ENCODE data around the gene CHN2.

Gene CHN2

GRCh38 chr7:29377718-29378117 is 183.1 kb downstream of the CHN2 start:
- no peak overlapping the region for H3K4me3 Mint-ChIP-seq
- no peaks in the 10 kb centered on the region for H3K4me1 Mint-ChIP-seq
- H3K36me3 Mint-ChIP-seq, result no peaks in the 10 kb centered on the region
- H3K27ac Mint-ChIP-seq, result no peak overlapping the region
- H3K9me3 Mint-ChIP-seq, result no peaks in the 10 kb centered on the region
- H3K27me3 Mint-ChIP-seq, result no peaks in the 10 kb centered on the region
- DNase-seq, result no peak
- CTCF ChIA-PET, result no interaction called here

- Mint-ChIP-seq H3K36me3 (no peaks in the 10 kb centered on the region), H3K9me3 (no peaks in the 10 kb centered on the region), H3K27ac (no peak overlapping the region), H3K4me1 (no peaks in the 10 kb centered on the region), H3K4me3 (no peak overlapping the region), H3K27me3 (no peaks in the 10 kb centered on the region)
- CTCF ChIA-PET, result interaction anchor here (0.8 kb wide), 1 partner anchor 1573 kb away, joined by 3 read pairs; no protein-coding TSS in a partner anchor
- no peak for DNase-seq
Observed at GRCh38 chr7:29379551-29379950, 185.0 kb downstream of the CHN2 start.

GRCh38 chr7:29381206-29382094 is 186.9 kb downstream of the CHN2 start:
- Mint-ChIP-seq H3K27ac (no peak overlapping the region), H3K9me3 (no peaks in the 10 kb centered on the region), H3K4me1 (no peaks in the 10 kb centered on the region), H3K36me3 (no peaks in the 10 kb centered on the region), H3K4me3 (no peak overlapping the region), H3K27me3 (no peaks in the 10 kb centered on the region)
- CTCF ChIA-PET, result interaction anchor here (1.1 kb wide), 1 partner anchor 192 kb away, joined by 3 read pairs; no protein-coding TSS in a partner anchor
- DNase-seq, result no peak

GRCh38 chr7:29384277-29384676 is 189.7 kb downstream of the CHN2 start:
- H3K36me3 Mint-ChIP-seq, result no peaks in the 10 kb centered on the region
- H3K4me1 Mint-ChIP-seq, result no peaks in the 10 kb centered on the region
- DNase-seq, result no peak
- no peaks in the 10 kb centered on the region for H3K9me3 Mint-ChIP-seq
- H3K27ac Mint-ChIP-seq, result no peak overlapping the region
- H3K4me3 Mint-ChIP-seq, result no peak overlapping the region
- H3K27me3 Mint-ChIP-seq, result no peaks in the 10 kb centered on the region
- CTCF ChIA-PET, result no interaction called here

- Mint-ChIP-seq H3K27me3 (no peaks in the 10 kb centered on the region), H3K9me3 (no peaks in the 10 kb centered on the region), H3K36me3 (no peaks in the 10 kb centered on the region), H3K4me1 (no peaks in the 10 kb centered on the region), H3K27ac (no peak overlapping the region), H3K4me3 (no peak overlapping the region)
- DNase-seq, result no peak
- CTCF ChIA-PET, result no interaction called here
Observed at GRCh38 chr7:29385214-29385814, 190.7 kb downstream of the CHN2 start.

- H3K36me3 Mint-ChIP-seq, result no peaks in the 10 kb centered on the region
- no peaks in the 10 kb centered on the region for H3K9me3 Mint-ChIP-seq
- no peaks in the 10 kb centered on the region for H3K4me1 Mint-ChIP-seq
- DNase-seq, result no peak
- H3K27ac Mint-ChIP-seq, result no peak overlapping the region
- CTCF ChIA-PET, result no interaction called here
- no peaks in the 10 kb centered on the region for H3K27me3 Mint-ChIP-seq
- no peak overlapping the region for H3K4me3 Mint-ChIP-seq
Observed at GRCh38 chr7:29386196-29386765, 191.7 kb downstream of the CHN2 start.

GRCh38 chr7:29391262-29391661 is 196.7 kb downstream of the CHN2 start:
- Mint-ChIP-seq H3K27ac (no peak overlapping the region), H3K9me3 (no peaks in the 10 kb centered on the region), H3K27me3 (peaks cover 5% of the 10 kb centered on the region), H3K4me1 (no peaks in the 10 kb centered on the region), H3K36me3 (no peaks in the 10 kb centered on the region), H3K4me3 (no peak overlapping the region)
- no peak for DNase-seq
- CTCF ChIA-PET, result no interaction called here

- no peak overlapping the region for H3K27ac Mint-ChIP-seq
Observed at GRCh38 chr7:29394321-29394720, 199.7 kb downstream of the CHN2 start.

GRCh38 chr7:29396563-29396962 is 202.0 kb downstream of the CHN2 start:
- Mint-ChIP-seq H3K36me3 (no peaks in the 10 kb centered on the region), H3K27ac (no peak overlapping the region), H3K4me1 (no peaks in the 10 kb centered on the region), H3K27me3 (peaks cover 5% of the 10 kb centered on the region), H3K4me3 (no peak overlapping the region), H3K9me3 (no peaks in the 10 kb centered on the region)
- CTCF ChIA-PET, result interaction anchor here (1.2 kb wide), 1 partner anchor 12 kb away, joined by 5 read pairs; no protein-coding TSS in a partner anchor
- no peak for DNase-seq

More at GRCh38 chr7:29394321-29394720, 199.7 kb downstream of the CHN2 start:
- H3K4me3 Mint-ChIP-seq, result no peak overlapping the region
- H3K9me3 Mint-ChIP-seq, result no peaks in the 10 kb centered on the region
- DNase-seq, result no peak
- H3K36me3 Mint-ChIP-seq, result no peaks in the 10 kb centered on the region
- H3K4me1 Mint-ChIP-seq, result no peaks in the 10 kb centered on the region
- CTCF ChIA-PET, result no interaction called here
- H3K27me3 Mint-ChIP-seq, result peaks cover 5% of the 10 kb centered on the region

GRCh38 chr7:29397398-29397797 is 202.8 kb downstream of the CHN2 start:
- CTCF ChIA-PET, result interaction anchor here (1.0 to 1.2 kb wide), 3 partner anchors 9 to 208 kb away, joined by 3 to 5 read pairs (median 5); no protein-coding TSS in a partner anchor
- Mint-ChIP-seq H3K4me3 (no peak overlapping the region), H3K9me3 (no peaks in the 10 kb centered on the region), H3K36me3 (no peaks in the 10 kb centered on the region), H3K27ac (no peak overlapping the region), H3K27me3 (peaks cover 5% of the 10 kb centered on the region), H3K4me1 (no peaks in the 10 kb centered on the region)
- no peak for DNase-seq

GRCh38 chr7:29398011-29398410 is 203.4 kb downstream of the CHN2 start:
- H3K27me3 Mint-ChIP-seq, result peaks cover 5% of the 10 kb centered on the region
- no peaks in the 10 kb centered on the region for H3K9me3 Mint-ChIP-seq
- H3K36me3 Mint-ChIP-seq, result no peaks in the 10 kb centered on the region
- no peak overlapping the region for H3K4me3 Mint-ChIP-seq
- CTCF ChIA-PET, result interaction anchor here (1.0 to 1.2 kb wide), 2 partner anchors 8 to 208 kb away, joined by 3 to 5 read pairs; no protein-coding TSS in a partner anchor
- H3K27ac Mint-ChIP-seq, result no peak overlapping the region
- DNase-seq, result no peak
- no peaks in the 10 kb centered on the region for H3K4me1 Mint-ChIP-seq

GRCh38 chr7:29400437-29400836 is 205.9 kb downstream of the CHN2 start:
- no peak for DNase-seq
- no peaks in the 10 kb centered on the region for H3K4me1 Mint-ChIP-seq
- H3K4me3 Mint-ChIP-seq, result no peak overlapping the region
- no peaks in the 10 kb centered on the region for H3K36me3 Mint-ChIP-seq
- no peaks in the 10 kb centered on the region for H3K27me3 Mint-ChIP-seq
- CTCF ChIA-PET, result no interaction called here
- H3K9me3 Mint-ChIP-seq, result no peaks in the 10 kb centered on the region
- H3K27ac Mint-ChIP-seq, result no peak overlapping the region

GRCh38 chr7:29401769-29402168 is 207.2 kb downstream of the CHN2 start:
- CTCF ChIA-PET, result no interaction called here
- no peak for DNase-seq
- no peaks in the 10 kb centered on the region for H3K36me3 Mint-ChIP-seq
- no peak overlapping the region for H3K4me3 Mint-ChIP-seq
- H3K27ac Mint-ChIP-seq, result no peak overlapping the region
- no peaks in the 10 kb centered on the region for H3K4me1 Mint-ChIP-seq
- no peaks in the 10 kb centered on the region for H3K9me3 Mint-ChIP-seq
- H3K27me3 Mint-ChIP-seq, result peaks cover 3% of the 10 kb centered on the region

GRCh38 chr7:29405891-29406290 is 211.3 kb downstream of the CHN2 start:
- Mint-ChIP-seq H3K27ac (no peak overlapping the region), H3K36me3 (no peaks in the 10 kb centered on the region), H3K27me3 (peaks cover 8% of the 10 kb centered on the region), H3K9me3 (no peaks in the 10 kb centered on the region), H3K4me1 (no peaks in the 10 kb centered on the region), H3K4me3 (no peak overlapping the region)
- CTCF ChIA-PET, result interaction anchor here (0.8 to 8.1 kb wide), 5 partner anchors 8 to 482 kb away, joined by 3 to 115 read pairs (median 3); no protein-coding TSS in a partner anchor
- no peak for DNase-seq

Data from activated naive CD4-positive, alpha-beta T cell treated with anti-CD3 and anti-CD28 coated beads, Interleukin-2, amount 10 ng/mL, durations not matched to agents 7 days and 5 days (primary cell).